Uterus (tissue), 2 donors: ENCODE data around the gene TMEM164.

Experiments used
- POLR2A ChIP-seq, 2 donors: fragments of 450-650 bp; IDR thresholded peaks; one replicate each; pipeline ENCODE4 v1.6.1; 2016; ENCODE audit warnings: antibody characterized with exemption in 2 of 2, mild to moderate bottlenecking in 1 of 2, moderate library complexity in 1 of 2
- TF ChIP-seq, protein P1 (sequence below), 4 experiments: fragments of 200-600 bp in 2 of 4; fragments of 450-650 bp in 2 of 4; sonication (generic) in 2 of 4; IDR thresholded peaks; one replicate each; pipeline ENCODE4 v1.5.1; 2016 to 2019; ENCODE audit warnings: antibody characterized with exemption in 4 of 4, mild to moderate bottlenecking in 2 of 4, moderate library complexity in 1 of 4

DNA sequence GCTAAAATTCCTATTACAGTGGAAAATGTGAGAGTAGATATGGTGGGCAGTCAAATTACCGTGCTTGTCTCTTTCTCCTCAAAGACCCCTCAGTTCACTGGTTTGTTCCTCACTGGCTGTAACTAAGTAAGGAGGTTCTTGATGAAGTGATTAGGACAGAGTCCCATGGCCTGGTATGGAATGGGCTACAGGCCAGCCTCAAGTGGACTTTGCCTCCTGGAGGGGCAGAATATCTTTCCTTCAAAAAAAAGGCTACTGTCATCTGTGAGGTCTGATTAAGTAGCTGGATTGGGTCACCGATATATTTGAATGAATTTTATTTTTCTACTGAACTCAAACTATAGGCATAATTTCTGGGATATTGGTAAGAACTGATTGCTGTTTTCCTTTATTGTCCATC is 38.5 kb upstream of the TMEM164 start:
- TF ChIP-seq, protein P1, sequence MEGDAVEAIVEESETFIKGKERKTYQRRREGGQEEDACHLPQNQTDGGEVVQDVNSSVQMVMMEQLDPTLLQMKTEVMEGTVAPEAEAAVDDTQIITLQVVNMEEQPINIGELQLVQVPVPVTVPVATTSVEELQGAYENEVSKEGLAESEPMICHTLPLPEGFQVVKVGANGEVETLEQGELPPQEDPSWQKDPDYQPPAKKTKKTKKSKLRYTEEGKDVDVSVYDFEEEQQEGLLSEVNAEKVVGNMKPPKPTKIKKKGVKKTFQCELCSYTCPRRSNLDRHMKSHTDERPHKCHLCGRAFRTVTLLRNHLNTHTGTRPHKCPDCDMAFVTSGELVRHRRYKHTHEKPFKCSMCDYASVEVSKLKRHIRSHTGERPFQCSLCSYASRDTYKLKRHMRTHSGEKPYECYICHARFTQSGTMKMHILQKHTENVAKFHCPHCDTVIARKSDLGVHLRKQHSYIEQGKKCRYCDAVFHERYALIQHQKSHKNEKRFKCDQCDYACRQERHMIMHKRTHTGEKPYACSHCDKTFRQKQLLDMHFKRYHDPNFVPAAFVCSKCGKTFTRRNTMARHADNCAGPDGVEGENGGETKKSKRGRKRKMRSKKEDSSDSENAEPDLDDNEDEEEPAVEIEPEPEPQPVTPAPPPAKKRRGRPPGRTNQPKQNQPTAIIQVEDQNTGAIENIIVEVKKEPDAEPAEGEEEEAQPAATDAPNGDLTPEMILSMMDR (IDR thresholded peaks at IDR 0.05) = no peak
- no peak for TF ChIP-seq POLR2A (IDR thresholded peaks at IDR 0.05)
